ENCODE data around the gene KDM2A.
"Not testable (repeated sequence)": the region's sequence is repeated elsewhere in the genome, so short reads cannot be mapped to it uniquely, and the experiment has no call there.

Gene KDM2A

GRCh38 chr11:67118181-67118766, 789 bp upstream of the KDM2A start:
- FAIRE-seq = no peak

DNA sequence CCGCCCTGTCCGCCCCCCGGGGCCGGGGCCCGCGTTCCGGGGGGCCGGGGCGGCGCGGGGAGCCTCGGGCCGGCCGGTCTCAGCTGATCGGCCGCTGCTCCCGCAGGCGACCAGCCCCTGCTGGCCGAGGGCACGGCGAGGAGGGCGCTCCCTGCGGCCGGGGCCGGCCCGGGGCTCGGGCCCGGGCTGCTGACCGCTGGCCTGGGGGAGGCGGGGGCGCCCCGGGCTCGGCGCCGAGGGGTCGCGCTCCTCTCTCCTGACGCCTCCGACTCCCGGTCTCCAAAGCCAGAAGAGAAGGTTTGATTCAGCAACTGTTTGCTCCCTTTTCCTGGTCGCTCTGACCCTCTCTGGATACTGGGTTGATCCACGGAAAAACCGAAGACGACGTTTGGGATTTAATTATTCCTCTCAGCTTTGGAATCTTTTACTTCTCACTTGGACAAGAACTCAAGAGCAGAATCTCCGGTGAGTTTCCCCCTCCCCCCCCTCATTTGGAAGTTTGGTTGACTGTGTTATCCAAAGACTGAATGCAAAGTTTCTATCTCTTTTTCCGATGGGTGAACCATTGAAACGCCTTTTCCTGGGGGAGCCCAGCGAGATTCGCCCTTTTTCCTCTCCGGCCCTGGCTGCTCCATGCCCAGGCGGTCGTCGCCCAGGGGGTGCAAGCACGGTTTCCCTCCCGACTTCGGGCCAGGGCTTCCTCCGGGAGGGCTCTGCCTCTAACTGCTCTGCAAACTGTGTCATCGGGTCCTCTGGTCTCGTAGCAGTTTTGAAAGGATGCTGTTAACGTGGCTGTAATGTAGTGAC, 725 bp downstream of the KDM2A start:
- no peak for FAIRE-seq

DNA sequence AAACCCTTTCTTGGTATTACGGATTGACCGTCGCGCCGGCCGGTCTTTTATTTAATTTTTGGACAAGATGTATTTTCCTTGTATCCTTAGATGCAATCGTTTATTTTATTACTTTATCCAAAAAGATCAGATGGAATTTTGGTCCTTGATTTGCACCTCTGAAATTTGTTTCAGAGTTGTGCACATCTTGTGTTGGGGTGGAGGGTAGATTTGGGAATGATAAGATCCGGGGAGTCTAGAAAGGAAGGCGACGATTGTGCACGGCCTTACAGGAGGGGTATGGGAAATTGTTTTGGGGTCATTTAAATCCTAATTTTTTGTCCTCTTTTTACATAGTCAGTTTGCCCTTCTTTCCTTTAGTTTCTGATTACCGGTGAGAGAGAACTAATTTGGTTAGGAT, 1.4 kb downstream of the KDM2A start:
- FAIRE-seq = no peak

DNA sequence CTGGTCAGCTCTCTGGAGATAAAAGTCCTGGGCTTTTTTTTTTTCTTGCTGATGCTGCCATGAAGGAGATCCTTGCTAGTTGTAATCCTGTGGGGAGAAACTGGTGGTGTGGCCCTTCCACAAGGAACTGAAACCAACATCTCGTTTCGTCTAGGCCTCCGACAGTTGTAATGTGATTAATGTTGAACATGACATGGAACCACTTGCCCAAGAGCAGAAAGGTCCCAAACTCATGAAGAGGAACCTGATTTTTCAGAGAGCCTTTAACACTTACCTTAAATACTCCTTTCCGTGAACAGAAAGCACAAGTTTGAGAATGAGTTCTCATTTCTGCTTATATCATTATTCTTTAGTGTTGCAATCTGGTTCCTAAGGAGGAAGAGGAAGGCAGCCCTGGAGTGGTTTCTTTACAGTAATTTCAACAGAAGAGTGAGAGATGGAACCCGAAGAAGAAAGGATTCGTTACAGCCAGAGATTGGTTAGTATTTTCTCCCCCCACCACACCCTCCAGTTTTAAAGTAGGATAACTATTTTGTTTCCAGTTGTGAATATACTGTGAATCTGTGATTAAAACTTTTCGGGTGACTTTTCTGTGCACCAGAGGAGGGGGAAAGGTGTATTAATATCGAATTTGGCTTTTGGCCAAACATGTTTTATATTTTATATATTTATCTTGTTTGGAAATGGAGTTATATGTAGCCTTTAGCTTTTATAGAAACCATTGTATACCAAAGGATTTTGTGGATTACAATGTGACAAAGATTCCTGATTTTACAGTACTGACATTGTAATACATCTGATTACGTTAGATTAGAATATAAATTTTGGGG, 2.0 kb downstream of the KDM2A start:
- no peak for FAIRE-seq

- not testable (repeated sequence) for FAIRE-seq
These were observed 4.7 kb downstream of the KDM2A start for GRCh38 chr11:67123801-67124200.

- FAIRE-seq = not testable (repeated sequence)
These were observed 7.2 kb downstream of the KDM2A start for GRCh38 chr11:67126243-67126642.

- FAIRE-seq = no peak
These were observed 7.9 kb downstream of the KDM2A start for GRCh38 chr11:67126986-67127385.

DNA sequence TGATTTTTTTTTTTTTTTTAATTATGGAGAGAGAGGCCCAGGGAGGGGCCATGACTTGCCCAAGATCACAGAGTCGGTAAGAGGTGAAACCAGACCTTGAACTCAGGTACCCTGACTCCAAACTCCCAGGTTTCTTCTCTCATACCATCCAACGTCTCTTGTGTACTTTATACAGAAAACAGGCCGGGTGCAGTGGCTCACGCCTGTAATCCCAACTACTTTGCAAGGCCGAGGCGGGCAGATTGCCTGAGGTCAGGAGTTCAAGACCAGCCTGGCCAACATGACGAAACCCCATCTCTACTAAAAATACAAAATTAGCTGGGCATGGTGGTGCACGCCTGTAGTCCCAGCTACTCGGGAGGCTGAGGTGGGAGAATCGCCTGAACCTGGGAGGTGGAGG, 11.8 kb downstream of the KDM2A start:
- not testable (repeated sequence) for FAIRE-seq

GRCh38 chr11:67136156-67136555, 17.1 kb downstream of the KDM2A start:
- no peak for FAIRE-seq

DNA sequence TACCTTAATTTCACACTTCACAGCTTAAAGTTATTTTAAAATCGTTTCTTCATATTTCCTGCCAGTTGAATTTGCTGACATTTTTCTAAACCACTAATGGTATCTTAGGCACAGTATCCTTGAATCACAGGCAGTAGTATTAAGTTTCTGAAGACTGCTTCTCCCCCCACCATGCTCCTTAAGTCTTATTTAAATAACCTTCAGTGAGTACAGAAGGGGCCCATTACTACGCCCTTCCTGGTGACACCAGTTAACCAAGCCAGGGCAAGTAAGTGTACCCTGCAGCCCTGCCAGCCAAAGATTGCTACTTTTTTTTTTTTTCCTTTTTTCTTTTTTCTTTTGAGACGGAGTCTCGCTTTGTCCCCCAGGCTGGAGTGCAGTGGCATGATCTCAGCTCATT, 19.9 kb downstream of the KDM2A start:
- FAIRE-seq = no peak

DNA sequence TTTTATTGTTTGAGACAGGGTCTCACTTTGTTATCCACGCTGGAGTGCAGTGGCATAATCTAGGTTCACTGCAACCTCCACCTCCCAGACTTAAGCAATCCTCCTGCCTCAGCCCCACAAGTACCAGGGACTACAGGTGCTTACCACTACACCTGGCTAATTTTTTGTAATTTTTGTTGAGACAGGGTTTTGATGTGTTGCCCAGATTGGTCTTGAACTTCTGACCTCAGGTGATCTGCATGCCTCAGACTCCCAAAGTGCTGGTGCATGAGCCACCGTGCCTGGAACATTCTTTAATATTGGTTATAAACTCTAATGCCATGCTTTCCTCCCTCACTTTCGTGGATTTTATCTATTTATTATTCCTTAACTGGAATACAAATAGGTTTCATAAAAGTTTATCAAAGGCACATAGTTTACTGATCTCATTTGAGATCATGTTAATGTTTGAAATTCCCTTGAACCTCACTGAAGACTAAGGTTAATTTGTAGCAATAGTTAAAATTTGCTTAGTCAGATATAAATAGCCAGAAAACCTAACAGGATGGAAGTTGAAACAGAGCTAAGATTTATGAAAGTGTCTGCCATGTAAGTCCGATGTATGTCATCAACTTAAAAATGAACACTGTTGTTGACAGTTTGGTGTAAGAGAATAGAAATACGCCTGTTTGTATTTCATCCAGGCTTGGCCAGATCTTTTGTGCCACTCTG, 27.6 kb downstream of the KDM2A start:
- FAIRE-seq = no peak

- FAIRE-seq = no peak
These were observed 34.9 kb downstream of the KDM2A start for GRCh38 chr11:67153971-67154370.

- no peak for FAIRE-seq
These were observed 35.7 kb downstream of the KDM2A start for GRCh38 chr11:67154726-67155125.

DNA sequence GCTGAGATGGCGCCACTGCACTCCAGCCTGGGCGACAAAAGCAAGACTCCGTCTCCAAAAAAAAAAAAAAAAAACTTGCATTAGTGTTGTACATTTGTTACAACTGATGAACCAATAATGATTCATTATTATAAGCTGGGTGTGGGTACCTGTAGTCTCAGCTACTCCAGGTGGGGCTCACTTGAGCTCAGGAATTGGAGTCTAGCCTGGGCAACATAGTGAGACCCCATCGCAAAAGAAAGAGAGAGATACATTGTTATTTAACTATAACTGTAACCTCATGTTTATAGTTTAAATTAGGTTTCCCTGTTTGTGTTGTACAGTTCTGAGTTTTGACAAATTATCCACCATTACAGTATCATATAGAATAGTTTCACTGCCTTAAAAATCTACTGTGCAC, 38.6 kb downstream of the KDM2A start:
- FAIRE-seq = no peak

GRCh38 chr11:67158221-67158620, 39.2 kb downstream of the KDM2A start:
- no peak for FAIRE-seq

- no peak for FAIRE-seq
These were observed 41.0 kb downstream of the KDM2A start for GRCh38 chr11:67160045-67160444.

DNA sequence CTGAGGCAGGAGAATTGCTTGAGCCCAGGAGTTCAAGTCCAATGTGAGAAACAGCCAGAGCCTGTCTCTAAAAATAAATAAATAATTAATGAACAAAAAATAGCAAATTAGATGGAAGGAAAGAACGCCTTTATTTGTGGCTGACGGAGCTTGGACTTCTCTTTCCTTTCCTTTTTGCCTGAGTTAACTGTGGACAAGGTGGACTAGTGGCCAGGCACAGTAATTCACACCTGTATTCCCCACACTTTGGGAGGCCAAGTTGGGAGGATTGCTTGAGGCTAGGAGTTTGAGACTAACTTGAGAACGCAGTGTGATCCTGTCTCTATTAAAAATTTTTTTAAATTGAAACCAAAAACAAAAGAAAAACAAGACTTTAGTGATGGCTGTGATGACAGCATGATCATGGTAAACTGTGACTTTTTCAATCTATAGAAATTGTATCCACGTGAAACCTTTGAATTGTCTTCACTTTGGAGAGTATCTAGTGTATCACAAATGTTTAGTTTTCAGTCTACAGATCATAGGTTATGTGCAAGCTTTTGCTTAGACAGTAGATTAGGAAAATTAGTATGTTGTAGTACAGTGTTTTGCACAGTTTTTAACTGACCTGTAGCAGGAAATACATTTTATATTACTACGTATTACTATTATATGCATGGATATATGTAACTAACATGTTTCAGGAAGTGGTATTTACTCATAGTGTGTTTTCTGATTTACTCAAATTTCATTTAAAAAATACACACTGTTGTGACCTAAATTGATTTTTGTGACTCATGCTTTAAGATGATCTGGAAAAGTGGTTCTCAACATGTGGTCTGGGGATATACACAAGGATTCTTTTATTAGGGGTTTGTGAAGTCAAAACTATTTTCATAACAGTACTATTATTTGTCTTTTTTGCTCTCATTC, 42.1 kb downstream of the KDM2A start:
- FAIRE-seq = no peak

GRCh38 chr11:67163006-67163405, 43.9 kb downstream of the KDM2A start:
- no peak for FAIRE-seq

DNA sequence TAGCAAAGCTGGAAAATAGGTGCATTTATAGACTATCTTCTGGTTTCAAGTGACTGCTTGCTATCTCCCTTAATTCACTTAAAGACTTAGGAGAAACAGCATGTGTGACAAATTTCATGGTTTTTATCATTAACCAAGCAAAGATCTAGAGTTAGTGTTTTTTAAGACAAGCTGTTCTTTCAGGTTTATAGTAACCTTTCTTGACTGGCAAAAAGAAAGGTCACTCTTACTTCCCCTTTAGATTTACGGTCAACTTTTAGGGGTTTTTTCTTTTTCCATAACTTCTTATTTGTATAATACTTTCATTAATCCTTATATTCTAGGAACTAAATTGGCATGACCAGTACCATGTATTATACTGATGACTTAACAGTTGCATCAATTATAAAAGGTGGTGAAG, 46.6 kb downstream of the KDM2A start:
- FAIRE-seq = no peak

GRCh38 chr11:67167091-67167490, 48.0 kb downstream of the KDM2A start:
- no peak for FAIRE-seq

- peak; percentile 38 for FAIRE-seq
These were observed 48.7 kb downstream of the KDM2A start for GRCh38 chr11:67167719-67168118.

- not testable (repeated sequence) for FAIRE-seq
These were observed 49.8 kb downstream of the KDM2A start for GRCh38 chr11:67168911-67169310.
